ENCODE data around the gene TBX19.

Gene TBX19

DNA sequence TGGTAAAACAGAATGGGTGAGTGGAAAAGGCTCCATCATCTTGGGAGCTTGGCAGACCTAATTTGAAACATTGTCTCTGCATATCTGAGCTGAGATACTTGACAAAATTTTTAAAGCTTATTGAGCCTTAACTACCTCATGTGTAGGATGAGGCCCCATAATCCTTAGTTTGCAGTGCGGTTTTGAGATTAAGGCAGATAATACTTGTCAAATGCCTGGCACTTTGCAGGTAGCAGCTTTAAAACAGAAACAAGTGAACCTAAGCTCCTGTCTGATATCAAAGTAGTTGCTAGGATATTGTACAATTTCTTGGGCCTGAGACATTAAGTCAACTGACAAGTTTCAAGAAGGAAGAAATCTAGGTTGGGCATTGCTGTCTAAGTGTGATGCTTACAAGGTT lies 65.3 kb downstream of the TBX19 start:
- H3K4me1 ChIP-seq (ENCODE audit: control insufficient read depth, insufficient read depth, low read length): no peaks in the 10 kb centered on the region

GRCh38 chr1:168347630-168348029 lies 67.0 kb downstream of the TBX19 start:
- TF ChIP-seq, protein P1, sequence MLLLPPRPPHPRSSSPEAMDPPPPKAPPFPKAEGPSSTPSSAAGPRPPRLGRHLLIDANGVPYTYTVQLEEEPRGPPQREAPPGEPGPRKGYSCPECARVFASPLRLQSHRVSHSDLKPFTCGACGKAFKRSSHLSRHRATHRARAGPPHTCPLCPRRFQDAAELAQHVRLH (tag by site-specific recombination; IDR thresholded peaks at IDR 0.05): 0 out of 2 replicates have a peak, but pooled peaks have one; percentile 50
- no peak for TF ChIP-seq KLF8 (tag by site-specific recombination; IDR thresholded peaks at IDR 0.05)
- no peak for TF ChIP-seq TCF7L2 (IDR thresholded peaks at IDR 0.05; ENCODE audit: borderline replicate concordance, low read depth, low read length)
- no peak for TF ChIP-seq ZSCAN4 (tag by site-specific recombination; IDR thresholded peaks at IDR 0.05)
- no peak for TF ChIP-seq FEZF1 (tag by site-specific recombination; IDR thresholded peaks at IDR 0.05)
- TF ChIP-seq ZNF768 (tag by site-specific recombination; IDR thresholded peaks at IDR 0.05): no peak
- no peak for TF ChIP-seq GLIS2 (tag by site-specific recombination; IDR thresholded peaks at IDR 0.05)
- no peak for TF ChIP-seq MYNN (tag by site-specific recombination; IDR thresholded peaks at IDR 0.05; ENCODE audit: borderline replicate concordance)
- TF ChIP-seq SETDB1 (IDR thresholded peaks at IDR 0.05; ENCODE audit: insufficient read length, low read length): peak; percentile 41
- no peak for TF ChIP-seq HOXA7 (CRISPR knock-in tag; IDR thresholded peaks at IDR 0.05; ENCODE audit: borderline replicate concordance)
- no peak for TF ChIP-seq ZNF157 (tag by site-specific recombination; IDR thresholded peaks at IDR 0.05)
- TF ChIP-seq ZNF23 (tag by site-specific recombination; IDR thresholded peaks at IDR 0.05; ENCODE audit: borderline replicate concordance): no peak
- peak; percentile 93 for TF ChIP-seq ZNF146 (tag by site-specific recombination; IDR thresholded peaks at IDR 0.05)
- TF ChIP-seq ZNF621 (tag by site-specific recombination; IDR thresholded peaks at IDR 0.05): no peak
- TF ChIP-seq ZFP41 (tag by site-specific recombination; IDR thresholded peaks at IDR 0.05; ENCODE audit: borderline replicate concordance): no peak
- no peak for TF ChIP-seq ZNF776 (tag by site-specific recombination; IDR thresholded peaks at IDR 0.05; ENCODE audit: borderline replicate concordance)
- TF ChIP-seq ZNF280D (tag by site-specific recombination; IDR thresholded peaks at IDR 0.05): no peak
- TF ChIP-seq ZBTB7A (tag by site-specific recombination; IDR thresholded peaks at IDR 0.05; ENCODE audit: low read depth): no peak
- TF ChIP-seq ZNF610 (tag by site-specific recombination; IDR thresholded peaks at IDR 0.05; ENCODE audit: borderline replicate concordance): no peak
- TF ChIP-seq ZNF18 (tag by site-specific recombination; IDR thresholded peaks at IDR 0.05): no peak
- no peak for TF ChIP-seq ZNF48 (tag by site-specific recombination; IDR thresholded peaks at IDR 0.05)
- TF ChIP-seq SP3 (tag by site-specific recombination; IDR thresholded peaks at IDR 0.05): no peak
- TF ChIP-seq ZNF324 (tag by site-specific recombination; IDR thresholded peaks at IDR 0.05): no peak
- TF ChIP-seq ZNF791 (tag by site-specific recombination; IDR thresholded peaks at IDR 0.05): no peak
- TF ChIP-seq WT1 (tag by site-specific recombination; IDR thresholded peaks at IDR 0.05): no peak
- H3K4me3 ChIP-seq (ENCODE audit: low read depth, low read length): no peak overlapping the region
- H3K4me1 ChIP-seq (ENCODE audit: control insufficient read depth, insufficient read depth, low read length): no peaks in the 10 kb centered on the region
- CTCF ChIA-PET: interaction anchor here (0.6 kb wide), 1 partner anchor 27 kb away, joined by 4 read pairs; no protein-coding TSS in a partner anchor
- POLR2A ChIA-PET: no interaction called here
- H3K27ac ChIP-seq (ENCODE audit: extremely low read depth, low read depth, low read length): no peak overlapping the region
- H3K9me3 ChIP-seq (ENCODE audit: control insufficient read depth, insufficient read depth, low read depth, low read length): no peaks in the 10 kb centered on the region
- no peaks in the 10 kb centered on the region for H3K36me3 ChIP-seq (ENCODE audit: control insufficient read depth in 2 of 2, insufficient read depth in 1 of 2, low read length in 2 of 2)

More for the DNA sequence above, 65.3 kb downstream of the TBX19 start:
- no peaks in the 10 kb centered on the region for H3K9me3 ChIP-seq (ENCODE audit: control insufficient read depth, insufficient read depth, low read depth, low read length)
- TF ChIP-seq ZNF174 (tag by site-specific recombination; IDR thresholded peaks at IDR 0.05) (no peak), ZNF560 (tag by site-specific recombination; IDR thresholded peaks at IDR 0.05; ENCODE audit: borderline replicate concordance) (no peak), ZNF555 (tag by site-specific recombination; conservative IDR thresholded peaks at IDR 0.05) (no peak)
- no peak overlapping the region for H3K27ac ChIP-seq (ENCODE audit: extremely low read depth, low read depth, low read length)
- ChIA-PET CTCF (interaction anchor here (0.6 to 1.3 kb wide), 2 partner anchors 15 to 93 kb away, joined by 3 to 4 read pairs; no protein-coding TSS in a partner anchor), POLR2A (no interaction called here)
- no peak overlapping the region for H3K4me3 ChIP-seq (ENCODE audit: low read depth, low read length)
- no peaks in the 10 kb centered on the region for H3K36me3 ChIP-seq (ENCODE audit: control insufficient read depth in 2 of 2, insufficient read depth in 1 of 2, low read length in 2 of 2)
